Neural cell (in vitro differentiated cells): ENCODE data around the gene FERMT2. TPM values are rescaled to one million over a fixed set of nuclear protein-coding genes. Genes with fewer than 3 reads are reported as not detected.

Experiments used
- H2AFZ ChIP-seq: fragments of 200-600, 300-800 bp; sonication (generic), shearing (Covaris generic); 2 replicates; pipeline ENCODE4 v1.6.0; 2014; ENCODE audit warnings: low read depth, mild to moderate bottlenecking, antibody characterized with exemption, low read length, moderate library complexity
- H3F3A ChIP-seq: fragments of 200-600 bp; shearing (Covaris generic); 2 replicates; pipeline ENCODE4 v1.6.1; 2016; ENCODE audit warnings: mild to moderate bottlenecking, moderate library complexity, mixed read lengths, antibody characterized with exemption, low read length; ENCODE audit not compliant: insufficient read depth, poor library complexity, severe bottlenecking
- H3K27ac ChIP-seq: fragments of 200-600, 300-800 bp; sonication (generic), shearing (Covaris generic); 2 replicates; pipeline ENCODE4 v1.5.1; 2014; ENCODE audit warnings: mild to moderate bottlenecking, low read length, moderate library complexity
- H3K27me3 ChIP-seq: fragments of 300-800, 200-600 bp; sonication (generic), shearing (Covaris generic); 2 replicates; pipeline ENCODE4 v1.6.0; 2014; ENCODE audit warnings: mild to moderate bottlenecking, low read depth, low read length, moderate library complexity; ENCODE audit not compliant: insufficient read depth
- H3K36me3 ChIP-seq: fragments of 300-800, 200-600 bp; sonication (generic), shearing (Covaris generic); 2 replicates; pipeline ENCODE4 v1.5.1; 2014; ENCODE audit warnings: mild to moderate bottlenecking, antibody characterized with exemption, low read length, moderate library complexity; ENCODE audit not compliant: insufficient read depth
- H3K4me2 ChIP-seq: fragments of 300-800, 200-600 bp; sonication (generic), shearing (Covaris generic); 2 replicates; pipeline ENCODE4 v1.6.0; 2014; ENCODE audit warnings: mild to moderate bottlenecking, low read length
- H3K4me3 ChIP-seq: fragments of 300-800, 200-600 bp; sonication (generic), shearing (Covaris generic); 2 replicates; pipeline ENCODE4 v1.5.1; 2014; ENCODE audit warnings: mild to moderate bottlenecking, low read length, moderate library complexity
- H3K79me2 ChIP-seq: fragments of 200-600 bp; shearing (Covaris generic); replicated peaks from 2 replicates; pipeline ENCODE4 v1.6.0; 2014; ENCODE audit warnings: mild to moderate bottlenecking, low read length, moderate library complexity; ENCODE audit not compliant: insufficient read depth
- H3K9ac ChIP-seq: fragments of 300-800, 200-600 bp; sonication (generic), shearing (Covaris generic); 2 replicates; pipeline ENCODE4 v1.6.1; 2016; ENCODE audit warnings: mild to moderate bottlenecking, low read length, mixed read lengths
- H3K9me2 ChIP-seq: fragments of 200-600 bp; shearing (Covaris generic); 2 replicates; pipeline ENCODE4 v1.6.1; 2016; ENCODE audit warnings: mild to moderate bottlenecking, low read length, mixed read lengths; ENCODE audit not compliant: insufficient read depth
- H3K9me3 ChIP-seq: fragments of 200-600, 300-800 bp; sonication (generic), shearing (Covaris generic); 2 replicates; pipeline ENCODE4 v1.6.1; 2016; ENCODE audit warnings: mild to moderate bottlenecking, mixed run types, low read length, moderate library complexity, mixed read lengths
- H4K20me1 ChIP-seq: fragments of 200-600 bp; shearing (Covaris generic); 2 replicates; pipeline ENCODE4 v1.6.1; 2016; ENCODE audit warnings: mild to moderate bottlenecking, mixed run types; ENCODE audit not compliant: insufficient read depth
- CTCF ChIP-seq: fragments of 450-650 bp; IDR thresholded peaks from 2 replicates; pipeline ENCODE4 v1.5.1; 2014; ENCODE audit warnings: antibody characterized with exemption, mild to moderate bottlenecking, moderate library complexity; ENCODE audit not compliant: poor library complexity, severe bottlenecking
- EP300 ChIP-seq: fragments of 450-650 bp; conservative IDR thresholded peaks from 2 replicates; pipeline ENCODE4 v1.6.1; 2014; ENCODE audit warnings: antibody characterized with exemption, mild to moderate bottlenecking, moderate library complexity; ENCODE audit not compliant: poor library complexity, severe bottlenecking
- EZH2 ChIP-seq: fragments of 200-600, 300-800 bp; shearing (Covaris generic), sonication (generic); IDR thresholded peaks from 2 replicates; pipeline ENCODE4 v1.6.1; 2014; ENCODE audit warnings: antibody characterized with exemption, low read length, borderline replicate concordance, mild to moderate bottlenecking; ENCODE audit not compliant: insufficient read depth, poor library complexity, severe bottlenecking
- MXI1 ChIP-seq: fragments of 450-650 bp; conservative IDR thresholded peaks from 2 replicates; pipeline ENCODE4 v1.6.1; 2014; ENCODE audit warnings: antibody characterized with exemption, mild to moderate bottlenecking; ENCODE audit not compliant: poor library complexity, severe bottlenecking
- POLR2AphosphoS5 ChIP-seq: IDR thresholded peaks from 2 replicates; pipeline ENCODE4 v1.6.1; 2012
- RAD21 ChIP-seq: fragments of 450-650 bp; conservative IDR thresholded peaks from 2 replicates; pipeline ENCODE4 v1.6.1; 2014; ENCODE audit warnings: antibody characterized with exemption, mild to moderate bottlenecking, moderate library complexity
- REST ChIP-seq: IDR thresholded peaks from 2 replicates; pipeline ENCODE4 v1.6.1; 2012; ENCODE audit warnings: borderline replicate concordance
- SMC3 ChIP-seq: fragments of 450-650 bp; conservative IDR thresholded peaks from 2 replicates; pipeline ENCODE4 v1.6.1; 2014; ENCODE audit warnings: antibody characterized with exemption, mild to moderate bottlenecking, moderate library complexity; ENCODE audit not compliant: poor library complexity
- TAF1 ChIP-seq: IDR thresholded peaks from 2 replicates; pipeline ENCODE4 v1.6.1; 2012; ENCODE audit warnings: low read depth
- polyA plus RNA-seq: library from polyadenylated mRNA; depleted of rRNA; stranded (reverse); fragments of >200 nt; gene quantifications from 2 replicates; pipeline ENCODE4 v1.2.3, GENCODE V29; 2014

FERMT2 gene
- polyA plus RNA-seq, 1 donor from 2014 or later: 59.6 TPM

DNA sequence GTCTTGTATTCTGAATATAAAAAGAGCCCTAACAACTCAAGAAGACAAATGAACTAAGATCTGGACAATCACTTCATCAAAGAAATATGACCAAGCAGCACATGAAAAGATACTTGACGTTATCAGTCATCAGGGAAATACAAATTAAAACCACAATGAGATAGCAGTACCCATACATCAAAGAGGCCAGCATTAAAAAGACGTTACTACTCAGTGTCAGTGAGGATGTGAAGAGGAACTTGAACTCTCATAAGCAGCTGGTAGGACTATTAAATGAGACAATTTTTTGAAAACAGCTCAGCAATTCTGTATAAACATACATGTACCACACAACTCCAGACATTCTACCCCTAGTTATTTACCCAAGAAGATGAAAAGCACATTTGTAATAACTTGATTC lies 55.9 kb downstream of the FERMT2 start:
- H3K27me3 ChIP-seq: no peaks in the 10 kb centered on the region
- H3K36me3 ChIP-seq: no peaks in the 10 kb centered on the region
- H3K9ac ChIP-seq: no peak overlapping the region
- no peak overlapping the region for H3K4me3 ChIP-seq
- no peak overlapping the region for H3K27ac ChIP-seq
- H3K79me2 ChIP-seq: peaks cover 4% of the 10 kb centered on the region
- H2AFZ ChIP-seq: no peak overlapping the region
- H3F3A ChIP-seq: no peaks in the 10 kb centered on the region
- no peaks in the 10 kb centered on the region for H4K20me1 ChIP-seq
- no peaks in the 10 kb centered on the region for H3K9me3 ChIP-seq
- no peak for TF ChIP-seq RAD21
- TF ChIP-seq POLR2AphosphoS5: no peak
- no peak for TF ChIP-seq SMC3
- TF ChIP-seq REST: no peak
- no peak for TF ChIP-seq EZH2
- no peak for TF ChIP-seq MXI1
- TF ChIP-seq TAF1: no peak
- no peak for TF ChIP-seq EP300
- no peaks in the 10 kb centered on the region for H3K9me2 ChIP-seq
- no peak overlapping the region for H3K4me2 ChIP-seq

DNA sequence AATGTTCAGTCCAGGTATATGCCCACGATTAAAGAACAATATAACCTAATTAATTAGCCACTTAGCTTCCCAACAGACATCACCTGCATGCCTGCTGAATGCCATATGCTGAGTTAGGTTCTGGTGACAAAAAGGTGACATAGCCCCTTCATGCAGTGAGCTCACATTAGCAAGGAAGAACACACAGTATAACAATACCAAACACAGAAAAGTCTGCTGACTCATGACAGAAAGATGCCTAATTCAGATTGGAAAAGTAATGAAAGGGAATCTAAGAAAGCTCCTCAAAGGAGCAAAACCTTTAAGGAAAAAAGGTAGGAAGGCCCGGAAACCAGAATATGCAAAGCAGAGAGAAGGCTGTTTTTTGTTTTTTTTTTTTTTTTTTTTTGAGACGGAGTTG lies 59.0 kb downstream of the FERMT2 start:
- H3K9me3 ChIP-seq: no peaks in the 10 kb centered on the region
- no peaks in the 10 kb centered on the region for H4K20me1 ChIP-seq
- H3K36me3 ChIP-seq: no peaks in the 10 kb centered on the region
- no peak for TF ChIP-seq RAD21
- TF ChIP-seq EP300: no peak
- TF ChIP-seq REST: no peak
- TF ChIP-seq TAF1: no peak
- no peak for TF ChIP-seq SMC3
- no peak for TF ChIP-seq CTCF
- TF ChIP-seq MXI1: no peak
- TF ChIP-seq EZH2: no peak
- H3F3A ChIP-seq: no peaks in the 10 kb centered on the region
- H3K79me2 ChIP-seq: peaks cover 4% of the 10 kb centered on the region
- no peaks in the 10 kb centered on the region for H3K27me3 ChIP-seq
- H3K9ac ChIP-seq: no peak overlapping the region
- H3K9me2 ChIP-seq: no peaks in the 10 kb centered on the region
- H3K4me2 ChIP-seq: no peak overlapping the region
- no peak overlapping the region for H2AFZ ChIP-seq
- H3K4me3 ChIP-seq: no peak overlapping the region
- H3K27ac ChIP-seq: no peak overlapping the region
